OCI-LY7 (cell line): ENCODE data around the gene GADL1. TPM values are rescaled to one million over a fixed set of nuclear protein-coding genes. Genes with fewer than 3 reads are reported as not detected.

Experiments
- BruUV-seq: library from RNA; stranded (reverse); fragments of 400-500 nt; replicated peaks from 2 replicates; lab custom pipeline; 2021; lab: Mats Ljungman, UMichigan
- CTCF ChIA-PET: fragments of 300-600 bp; sonication (Branson Sonifier 250); formaldehyde crosslinking; loops from one replicate; lab custom pipeline; 2022; ENCODE audit warnings: antibody characterized with exemption; ENCODE audit not compliant: unreplicated experiment; lab: Charles Lee
- POLR2A ChIA-PET: fragments of 300-600 bp; sonication (Branson Sonifier 250); formaldehyde crosslinking; loops from one replicate; lab custom pipeline; 2022; ENCODE audit warnings: antibody characterized with exemption; lab: Charles Lee
- DNase-seq: peaks from one replicate; pipeline ENCODE4 v3.0.0-alpha.2; 2015; ENCODE audit warnings: low spot score
- H2AFZ ChIP-seq: fragments of 200-600 bp; sonication (generic), shearing (Covaris generic); 2 replicates; pipeline ENCODE4 v1.6.1; 2014; ENCODE audit warnings: mild to moderate bottlenecking, antibody characterized with exemption, low read length, moderate library complexity
- H3K27ac ChIP-seq: fragments of 200-600 bp; sonication (generic); 2 replicates; pipeline ENCODE4 v1.5.1; 2014; ENCODE audit warnings: mixed run types, low read depth, mild to moderate bottlenecking, moderate library complexity, low read length, inconsistent platforms; ENCODE audit not compliant: poor library complexity, severe bottlenecking
- H3K36me3 ChIP-seq: fragments of 200-600 bp; sonication (generic); 2 replicates; pipeline ENCODE4 v1.6.1; 2014; ENCODE audit warnings: mild to moderate bottlenecking, antibody characterized with exemption, low read length, moderate library complexity, mixed read lengths; ENCODE audit not compliant: insufficient read depth
- H3K4me1 ChIP-seq: fragments of 200-600 bp; sonication (generic); 2 replicates; pipeline ENCODE4 v1.5.1; 2014; ENCODE audit warnings: mild to moderate bottlenecking, low read length; ENCODE audit not compliant: insufficient read depth, poor library complexity, severe bottlenecking
- H3K4me2 ChIP-seq: fragments of 200-600 bp; sonication (generic); 2 replicates; pipeline ENCODE4 v1.6.1; 2014; ENCODE audit warnings: mild to moderate bottlenecking, low read length
- H3K4me3 ChIP-seq: fragments of 200-600 bp; sonication (generic); 2 replicates; pipeline ENCODE4 v1.5.1; 2014; ENCODE audit warnings: mild to moderate bottlenecking, low read depth, low read length; ENCODE audit not compliant: poor library complexity, severe bottlenecking
- H3K79me2 ChIP-seq: fragments of 200-600 bp; sonication (generic); 2 replicates; pipeline ENCODE4 v1.6.1; 2016; ENCODE audit warnings: low read depth, mild to moderate bottlenecking, low read length, moderate library complexity, mixed read lengths; ENCODE audit not compliant: insufficient read depth
- H3K9me2 ChIP-seq: fragments of 200-600 bp; sonication (generic); 2 replicates; pipeline ENCODE4 v1.6.1; 2016; ENCODE audit warnings: mild to moderate bottlenecking, low read length, mixed read lengths; ENCODE audit not compliant: insufficient read depth
- H3K9me3 ChIP-seq: fragments of 200-600 bp; sonication (generic); 2 replicates; pipeline ENCODE4 v1.6.1; 2014; ENCODE audit warnings: mild to moderate bottlenecking, mixed run types, low read length, mixed read lengths
- H4K20me1 ChIP-seq: fragments of 200-600 bp; sonication (generic); 2 replicates; pipeline ENCODE4 v1.6.1; 2014; ENCODE audit warnings: mild to moderate bottlenecking, antibody characterized with exemption, low read length, moderate library complexity, mixed read lengths; ENCODE audit not compliant: insufficient read depth
- CTCF ChIP-seq: fragments of 200-600 bp; sonication (generic); conservative IDR thresholded peaks from 2 replicates; pipeline ENCODE4 v1.5.1; 2014; ENCODE audit warnings: mild to moderate bottlenecking, antibody characterized with exemption, low read length, moderate library complexity, mixed read lengths
- EZH2phosphoT487 ChIP-seq: fragments of 200-600 bp; sonication (generic); IDR thresholded peaks from 2 replicates; pipeline ENCODE4 v1.6.1; 2018; ENCODE audit warnings: low read depth, borderline replicate concordance, mild to moderate bottlenecking, mixed run types, antibody characterized with exemption, low read length, moderate library complexity, mixed read lengths
- intact Hi-C: fragments of 100-400 bp; cut with micrococcal nuclease; formaldehyde crosslinking; loops from one replicate; pipeline ENCODE4 v1.10.0; 2022; ENCODE audit not compliant: unreplicated experiment
- total RNA-seq, 2 experiments: library from RNA; depleted of rRNA in 1 of 2; stranded (reverse); fragments of >200 nt in 1 of 2; shearing (Covaris generic) in 1 of 2; gene quantifications; 2 replicates each; pipeline ENCODE4 v1.2.3, GENCODE V29; 2014 to 2022

GADL1 gene
- total RNA-seq, 2 experiments from 2014 or later: not detected

GRCh38 chr3:30688776-30689641 lies 205.5 kb downstream of the GADL1 start:
- POLR2A ChIA-PET: interaction anchor here (0.6 to 0.7 kb wide), 2 partner anchors 28 to 245 kb away, joined by 3 read pairs; no protein-coding TSS in a partner anchor
- CTCF ChIA-PET: no interaction called here
- TF ChIP-seq EZH2phosphoT487 (no peak), CTCF (no peak)
- Histone ChIP-seq H3K27ac (no peak overlapping the region), H2AFZ (no peak overlapping the region), H3K9me2 (no peaks in the 10 kb centered on the region), H3K9me3 (no peaks in the 10 kb centered on the region), H3K4me1 (no peaks in the 10 kb centered on the region), H4K20me1 (peaks cover 4% of the 10 kb centered on the region; the same call in 1 of the 2 replicates), H3K4me2 (no peak overlapping the region), H3K36me3 (peaks cover 94% of the 10 kb centered on the region), H3K4me3 (no peak overlapping the region), H3K79me2 (no peaks in the 10 kb centered on the region)
- DNase-seq: no peak
- no TSS peak for BruUV-seq
- intact Hi-C loops: no loop called here

- POLR2A ChIA-PET: no interaction called here
- no peak overlapping the region for H3K27ac ChIP-seq
- intact Hi-C loops: no loop called here
Observed at GRCh38 chr3:30687930-30688570, 206.4 kb downstream of the GADL1 start.

More at GRCh38 chr3:30687930-30688570, 206.4 kb downstream of the GADL1 start:
- Histone ChIP-seq H4K20me1 (peaks cover 2% of the 10 kb centered on the region; the same call in 1 of the 2 replicates), H3K79me2 (no peaks in the 10 kb centered on the region), H3K36me3 (peaks cover 91% of the 10 kb centered on the region), H3K4me1 (no peaks in the 10 kb centered on the region), H3K9me2 (no peaks in the 10 kb centered on the region), H3K9me3 (no peaks in the 10 kb centered on the region), H2AFZ (no peak overlapping the region), H3K4me2 (no peak overlapping the region), H3K4me3 (no peak overlapping the region)
- TF ChIP-seq EZH2phosphoT487 (no peak), CTCF (no peak)
- no TSS peak for BruUV-seq
- CTCF ChIA-PET: no interaction called here
- DNase-seq: no peak
